Body of pancreas (tissue), 4 donors: ENCODE measurements around the gene OPRL1.
A peak's percentile ranks its signal among the peaks of the same experiment; 100 is the strongest.

ENCODE experiments used
- POLR2A ChIP-seq, 3 donors: fragments of 450-650 bp; IDR thresholded peaks; one replicate each; pipeline ENCODE4 v1.6.1; 2016; ENCODE audit warnings: antibody characterized with exemption in 3 of 3, mild to moderate bottlenecking in 2 of 3
- TF ChIP-seq, protein P1 (sequence below), 7 experiments: fragments of 450-650 bp in 4 of 7; fragments of 200-600 bp in 3 of 7; sonication (generic) in 3 of 7; IDR thresholded peaks; one replicate each; pipeline ENCODE4 v1.5.1; 2016 to 2019; ENCODE audit warnings: antibody characterized with exemption in 7 of 7

DNA sequence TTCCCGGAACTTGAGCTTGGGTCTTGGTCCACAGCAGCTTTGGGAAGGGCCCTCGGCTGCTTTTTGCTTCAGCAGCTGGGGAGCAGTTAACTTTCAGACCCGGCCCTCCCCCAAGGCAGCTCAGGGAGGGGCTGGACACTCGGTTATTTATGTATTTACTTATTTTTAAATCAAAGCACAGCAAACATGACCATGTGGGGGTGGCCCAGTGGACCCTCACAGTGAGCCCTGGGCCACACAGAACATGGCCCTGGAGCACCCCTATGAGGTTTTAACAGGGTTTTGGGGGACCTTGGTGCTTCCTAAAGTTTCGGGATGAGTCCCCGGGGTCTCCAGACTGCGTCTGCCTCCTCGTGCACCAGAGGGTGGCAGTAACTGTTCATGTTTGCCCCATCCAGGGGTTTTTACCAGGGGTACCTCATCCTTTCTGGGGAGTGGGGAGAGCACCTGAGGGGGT lies 54.1 kb downstream of the OPRL1 start:
- no peak for TF ChIP-seq POLR2A (IDR thresholded peaks at IDR 0.05)
- TF ChIP-seq, protein P1, sequence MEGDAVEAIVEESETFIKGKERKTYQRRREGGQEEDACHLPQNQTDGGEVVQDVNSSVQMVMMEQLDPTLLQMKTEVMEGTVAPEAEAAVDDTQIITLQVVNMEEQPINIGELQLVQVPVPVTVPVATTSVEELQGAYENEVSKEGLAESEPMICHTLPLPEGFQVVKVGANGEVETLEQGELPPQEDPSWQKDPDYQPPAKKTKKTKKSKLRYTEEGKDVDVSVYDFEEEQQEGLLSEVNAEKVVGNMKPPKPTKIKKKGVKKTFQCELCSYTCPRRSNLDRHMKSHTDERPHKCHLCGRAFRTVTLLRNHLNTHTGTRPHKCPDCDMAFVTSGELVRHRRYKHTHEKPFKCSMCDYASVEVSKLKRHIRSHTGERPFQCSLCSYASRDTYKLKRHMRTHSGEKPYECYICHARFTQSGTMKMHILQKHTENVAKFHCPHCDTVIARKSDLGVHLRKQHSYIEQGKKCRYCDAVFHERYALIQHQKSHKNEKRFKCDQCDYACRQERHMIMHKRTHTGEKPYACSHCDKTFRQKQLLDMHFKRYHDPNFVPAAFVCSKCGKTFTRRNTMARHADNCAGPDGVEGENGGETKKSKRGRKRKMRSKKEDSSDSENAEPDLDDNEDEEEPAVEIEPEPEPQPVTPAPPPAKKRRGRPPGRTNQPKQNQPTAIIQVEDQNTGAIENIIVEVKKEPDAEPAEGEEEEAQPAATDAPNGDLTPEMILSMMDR (IDR thresholded peaks at IDR 0.05) = peak in 1 of 7 experiments; percentile 6
